Left lung (tissue), 10 donors: ENCODE data around the gene OSBP2. TPM values are rescaled to one million over a fixed set of nuclear protein-coding genes. Genes with fewer than 3 reads are reported as not detected.

ENCODE experiments used
- ATAC-seq: fragments of 200-7000 bp; cut with Tn5 transposase; one replicate; pipeline ENCODE4 v1.9.1; 2020; ENCODE audit warnings: moderate library complexity
- DNase-seq, 4 donors: peaks; one replicate each; pipeline ENCODE4 v3.0.0-alpha.2; 2013 to 2020
- H3K27ac ChIP-seq, 2 donors: fragments of 200-600 bp; sonication (generic) in 1 of 2; one replicate each; pipeline versions ENCODE4 v1.5.0 to v1.8.0; 2020 to 2021
- H3K27me3 ChIP-seq, 2 donors: fragments of 200-600 bp; sonication (generic) in 1 of 2; one replicate each; pipeline versions ENCODE4 v1.5.0 to v1.8.0; 2020 to 2021
- H3K36me3 ChIP-seq, 2 donors: fragments of 200-600 bp; sonication (generic) in 1 of 2; one replicate each; pipeline versions ENCODE4 v1.5.0 to v1.8.0; 2020 to 2021
- H3K4me1 ChIP-seq, 2 donors: fragments of 200-600 bp; one replicate each; pipeline ENCODE4 v1.8.0; 2021
- H3K4me3 ChIP-seq, 2 donors: fragments of 200-600 bp; sonication (generic) in 1 of 2; one replicate each; pipeline versions ENCODE4 v1.5.0 to v1.8.0; 2020 to 2021; ENCODE audit warnings: mild to moderate bottlenecking in 1 of 2
- H3K9me3 ChIP-seq, 2 donors: fragments of 200-600 bp; sonication (generic) in 1 of 2; one replicate each; pipeline versions ENCODE4 v1.5.0 to v1.8.0; 2020 to 2021
- intact Hi-C, 2 donors: fragments of 100-400 bp; cut with DNase I; formaldehyde crosslinking; loops; one replicate each; pipeline versions ENCODE4 v1.11.2 to v1.14.2; 2022
- polyA plus RNA-seq, 6 donors: library from polyadenylated mRNA; unstranded; fragments of 120-200 nt; gene quantifications; one replicate each; pipeline ENCODE4 v1.2.1, GENCODE V29; 2013; ENCODE audit not compliant: insufficient read length in 6 of 6
- total RNA-seq, 2 donors: library from RNA; stranded (reverse); fragmentation: NEBNext Ultra II Directional; extraction: Animal tissue kit (Norgen Biotek cat#: 25700); gene quantifications; one replicate each; pipeline ENCODE4 v1.2.1, GENCODE V29; 2021
- TF ChIP-seq, protein P1 (sequence below), 2 donors: fragments of 200-600 bp; sonication (generic) in 1 of 2; IDR thresholded peaks; one replicate each; pipeline versions ENCODE4 v1.5.0 to v1.8.0; 2021; ENCODE audit warnings: antibody characterized with exemption in 2 of 2
- donor health status: DM: no; HTN: yes; CAD: no.
- donor health status: DM: no; HTN: no; CAD: no.

OSBP2 gene
- total and polyA plus RNA-seq, 8 donors, result 4.0 to 21.0 (median 15.8) TPM

DNA sequence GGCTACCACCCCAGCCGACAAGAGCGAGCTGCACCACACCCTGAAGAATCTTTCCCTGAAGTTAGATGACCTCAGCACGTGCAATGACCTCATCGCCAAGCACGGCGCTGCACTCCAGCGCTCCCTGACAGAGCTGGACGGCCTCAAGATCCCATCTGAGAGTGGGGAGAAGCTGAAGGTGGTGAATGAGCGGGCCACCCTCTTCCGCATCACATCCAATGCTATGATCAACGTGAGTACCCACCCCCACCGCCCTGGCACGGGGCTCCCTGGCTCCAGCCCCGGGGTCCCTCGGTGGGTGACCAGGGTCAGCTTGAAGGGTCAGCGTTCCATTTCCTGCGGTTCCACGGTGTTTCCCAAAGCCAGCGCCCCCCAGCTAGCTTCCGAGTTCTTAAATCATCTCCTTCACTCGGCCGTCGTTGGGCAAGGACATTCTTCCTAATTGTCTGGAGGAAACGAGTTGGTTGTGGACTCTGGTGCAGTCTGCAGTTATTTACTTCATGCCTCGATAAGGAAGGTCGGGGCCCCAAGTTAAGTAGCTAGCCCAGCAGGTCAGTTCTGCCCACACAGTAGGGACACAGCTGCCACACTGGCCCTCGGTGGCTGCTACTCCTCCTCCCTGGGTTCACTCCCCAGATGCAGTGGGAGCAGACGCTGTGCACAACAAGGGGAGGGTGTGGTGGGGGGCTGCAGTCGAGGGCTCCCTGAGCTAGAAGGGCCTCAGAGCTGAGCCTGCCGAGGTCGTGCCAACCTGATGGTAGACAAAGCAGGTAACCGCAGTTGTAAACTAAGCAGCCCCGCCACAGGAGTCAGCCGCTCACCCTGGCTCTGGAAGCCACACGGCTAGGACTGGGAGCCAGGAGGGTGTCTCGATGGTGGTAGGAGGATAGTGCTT lies 176.0 kb downstream of the OSBP2 start:
- no peaks in the 10 kb centered on the region for H3K36me3 ChIP-seq
- no peaks in the 10 kb centered on the region for H3K9me3 ChIP-seq
- no peaks in the 10 kb centered on the region for H3K27me3 ChIP-seq
- intact Hi-C loops, result no loop called here
- TF ChIP-seq, protein P1, sequence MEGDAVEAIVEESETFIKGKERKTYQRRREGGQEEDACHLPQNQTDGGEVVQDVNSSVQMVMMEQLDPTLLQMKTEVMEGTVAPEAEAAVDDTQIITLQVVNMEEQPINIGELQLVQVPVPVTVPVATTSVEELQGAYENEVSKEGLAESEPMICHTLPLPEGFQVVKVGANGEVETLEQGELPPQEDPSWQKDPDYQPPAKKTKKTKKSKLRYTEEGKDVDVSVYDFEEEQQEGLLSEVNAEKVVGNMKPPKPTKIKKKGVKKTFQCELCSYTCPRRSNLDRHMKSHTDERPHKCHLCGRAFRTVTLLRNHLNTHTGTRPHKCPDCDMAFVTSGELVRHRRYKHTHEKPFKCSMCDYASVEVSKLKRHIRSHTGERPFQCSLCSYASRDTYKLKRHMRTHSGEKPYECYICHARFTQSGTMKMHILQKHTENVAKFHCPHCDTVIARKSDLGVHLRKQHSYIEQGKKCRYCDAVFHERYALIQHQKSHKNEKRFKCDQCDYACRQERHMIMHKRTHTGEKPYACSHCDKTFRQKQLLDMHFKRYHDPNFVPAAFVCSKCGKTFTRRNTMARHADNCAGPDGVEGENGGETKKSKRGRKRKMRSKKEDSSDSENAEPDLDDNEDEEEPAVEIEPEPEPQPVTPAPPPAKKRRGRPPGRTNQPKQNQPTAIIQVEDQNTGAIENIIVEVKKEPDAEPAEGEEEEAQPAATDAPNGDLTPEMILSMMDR (IDR thresholded peaks at IDR 0.05), result no peak
- ATAC-seq (no peak), DNase-seq (peak in 2 of 4 donors; percentile 15 to 60)
- H3K4me3 ChIP-seq, result no peak overlapping the region
- H3K27ac ChIP-seq, result no peak overlapping the region
- H3K4me1 ChIP-seq, result no peaks in the 10 kb centered on the region

DNA sequence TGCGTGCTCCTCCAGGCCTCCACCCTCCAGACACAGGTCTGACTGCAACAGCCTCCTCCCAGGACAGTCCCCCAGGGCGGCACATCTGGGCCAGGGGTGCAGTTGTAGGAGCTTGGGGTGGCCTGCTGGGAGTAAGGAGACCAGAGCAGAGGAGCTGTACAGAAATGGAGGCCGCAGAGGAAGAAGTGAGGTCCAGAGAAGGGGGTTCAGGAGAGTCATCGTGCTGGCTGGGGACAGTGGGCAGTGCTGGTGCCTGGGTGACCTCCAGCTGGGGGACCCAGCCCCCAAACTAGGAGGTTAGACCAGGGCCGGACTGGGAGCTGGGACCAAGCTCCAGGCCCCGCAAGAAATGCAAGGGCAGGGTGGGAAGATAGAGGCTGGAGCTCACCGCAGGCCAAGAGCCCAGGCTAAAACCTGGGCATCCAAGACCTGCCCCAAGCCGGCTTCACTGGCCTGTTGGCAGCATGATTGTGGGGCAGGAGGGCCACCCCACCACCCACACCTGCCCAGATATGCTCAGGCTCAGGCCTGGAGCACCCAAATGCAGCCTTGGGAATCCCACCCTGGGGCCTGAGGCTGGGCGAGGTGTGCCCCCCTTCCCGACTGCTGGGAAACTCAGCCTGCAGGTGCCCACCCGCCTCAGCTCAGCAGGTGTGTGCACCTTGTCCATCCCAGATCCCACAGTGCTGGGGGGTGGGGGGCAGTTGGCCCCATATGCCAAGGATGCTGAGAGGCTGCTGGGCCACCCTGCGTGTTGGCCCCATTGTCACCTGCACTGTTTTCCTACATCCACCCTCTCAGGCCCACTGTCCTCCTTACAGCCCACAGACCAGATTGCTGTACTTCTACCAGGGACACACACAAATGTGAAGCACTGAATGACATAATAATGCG lies 177.0 kb downstream of the OSBP2 start:
- TF ChIP-seq, protein P1 (IDR thresholded peaks at IDR 0.05), result no peak
- Histone ChIP-seq H3K27ac (no peak overlapping the region), H3K4me3 (no peak overlapping the region), H3K9me3 (no peaks in the 10 kb centered on the region), H3K4me1 (no peaks in the 10 kb centered on the region), H3K36me3 (no peaks in the 10 kb centered on the region), H3K27me3 (no peaks in the 10 kb centered on the region)
- intact Hi-C loops, result no loop called here
- DNase-seq (peak in 2 of 4 donors; percentile 15 to 62), ATAC-seq (no peak)

DNA sequence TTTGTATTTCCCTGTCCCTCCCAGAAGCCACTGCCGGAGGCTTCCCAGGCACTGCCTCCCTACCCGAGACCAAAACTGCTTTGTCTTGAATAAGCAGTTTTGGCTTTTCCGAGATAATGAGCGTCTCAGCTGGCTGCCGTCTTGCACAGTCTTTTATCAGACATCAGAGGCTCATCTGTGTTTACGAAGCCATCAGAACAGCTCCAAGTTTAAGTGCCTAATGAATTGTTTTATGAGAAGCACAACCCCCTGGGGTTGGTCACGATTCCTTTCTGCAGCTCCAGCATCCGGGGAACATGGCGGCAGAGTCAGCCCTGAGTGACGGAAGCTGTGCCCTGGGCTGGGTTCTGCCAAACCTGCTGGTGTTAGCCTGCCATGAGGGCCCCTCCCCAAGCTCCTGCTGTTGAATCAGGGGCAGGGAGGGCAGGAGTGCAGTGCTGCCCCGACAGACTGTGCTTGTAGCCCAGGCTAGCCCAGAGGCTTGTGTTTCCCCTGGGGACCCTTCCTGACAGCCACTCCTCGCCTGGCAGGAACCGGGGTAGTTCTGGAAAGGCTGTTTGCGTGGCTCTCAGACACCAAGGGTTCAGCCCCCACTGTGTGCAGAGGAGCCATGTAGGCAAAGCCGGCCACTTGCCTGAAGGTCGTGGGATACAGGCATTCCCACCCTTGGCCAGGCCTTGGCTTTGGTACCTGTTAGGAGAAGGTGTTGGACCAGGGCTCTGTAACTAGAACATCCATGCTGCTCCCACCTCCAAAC lies 177.8 kb downstream of the OSBP2 start:
- TF ChIP-seq, protein P1 (IDR thresholded peaks at IDR 0.05), result no peak
- peak in 3 of 4 donors; percentile 41 to 96 (median 93) for DNase-seq
- ATAC-seq, result no peak
- no peak overlapping the region for H3K27ac ChIP-seq
- H3K4me1 ChIP-seq, result no peaks in the 10 kb centered on the region
- no peaks in the 10 kb centered on the region for H3K27me3 ChIP-seq
- intact Hi-C loops, result no loop called here
- no peaks in the 10 kb centered on the region for H3K36me3 ChIP-seq
- H3K9me3 ChIP-seq, result no peaks in the 10 kb centered on the region
- H3K4me3 ChIP-seq, result no peak overlapping the region

DNA sequence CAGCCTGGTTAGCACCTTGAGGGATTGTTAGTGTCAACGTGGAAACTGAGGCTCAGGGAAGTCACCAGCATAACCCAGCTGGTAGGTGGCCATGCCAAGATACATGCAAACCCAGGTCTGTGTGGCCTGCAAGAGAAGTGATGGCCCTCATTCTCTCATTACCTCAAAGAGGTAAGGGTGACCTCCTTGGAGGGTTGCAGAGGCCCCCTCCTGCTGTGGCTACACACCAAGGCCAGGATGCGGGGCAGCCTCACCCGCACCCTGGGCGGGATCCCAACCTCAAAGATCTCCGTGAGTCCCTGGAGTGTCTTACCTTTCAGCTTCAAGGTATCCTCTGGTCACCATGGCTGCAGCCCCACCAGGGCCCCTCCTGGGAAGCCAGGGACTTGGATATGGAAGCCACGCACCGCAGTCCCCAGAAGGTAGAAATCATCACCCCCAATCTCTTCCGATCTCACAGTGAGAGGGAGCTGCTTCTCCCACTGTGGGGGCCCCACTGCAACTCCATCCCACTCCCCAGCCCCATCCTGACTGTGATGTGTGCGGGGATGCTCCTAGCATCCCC lies 178.5 kb downstream of the OSBP2 start:
- TF ChIP-seq, protein P1 (IDR thresholded peaks at IDR 0.05), result no peak
- intact Hi-C loops, result no loop called here
- Histone ChIP-seq H3K27me3 (no peaks in the 10 kb centered on the region), H3K27ac (no peak overlapping the region), H3K36me3 (no peaks in the 10 kb centered on the region), H3K9me3 (no peaks in the 10 kb centered on the region), H3K4me1 (no peaks in the 10 kb centered on the region), H3K4me3 (no peak overlapping the region)
- DNase-seq (peak in 1 of 4 donors; percentile 40), ATAC-seq (no peak)
